K562 (cell line): ENCODE measurements around the gene SLC5A11. TPM values are rescaled to one million over a fixed set of nuclear protein-coding genes. Genes with fewer than 3 reads are reported as not detected.

Experiments used
- BACH1 ChIP-seq: fragments of 200-800 bp; sonication (Bioruptor generic); IDR thresholded peaks from 2 replicates; pipeline ENCODE4 v1.6.1; 2016; ENCODE audit warnings: missing genetic modification characterization, missing compliant biosample characterization
- BCL6 ChIP-seq: fragments of 250-450 bp; sonication (Bioruptor Pico); IDR thresholded peaks from 2 replicates; pipeline ENCODE4 v1.4.0; 2020
- BRCA1 ChIP-seq, 2 experiments: fragments of 450-650 bp in 1 of 2; sonication (generic) in 1 of 2; formaldehyde crosslinking in 1 of 2; IDR thresholded peaks; 2 replicates each; pipeline versions ENCODE4 v1.5.0 to v1.6.1; 2017 to 2020; ENCODE audit warnings: mild to moderate bottlenecking in 1 of 2, missing genetic modification reagents in 1 of 2
- CEBPG ChIP-seq, 3 experiments: fragments of 200-800 bp in 1 of 3; sonication (Bioruptor generic) in 1 of 3; sonication (generic) in 1 of 3; formaldehyde crosslinking in 1 of 3; IDR thresholded peaks in 2 of 3; conservative IDR thresholded peaks in 1 of 3; 2 replicates each; pipeline versions ENCODE4 v1.6.1 to v1.8.0; 2016 to 2022; ENCODE audit warnings: missing compliant biosample characterization in 2 of 3, missing genetic modification characterization in 2 of 3, mild to moderate bottlenecking in 1 of 3, missing genetic modification reagents in 1 of 3
- CREBBP ChIP-seq: IDR thresholded peaks from one replicate; pipeline ENCODE4 v1.6.1; 2012; ENCODE audit warnings: low read depth, mild to moderate bottlenecking, control low read depth, inconsistent platforms, low read length
- CXXC5 ChIP-seq: fragments of 250-450 bp; sonication (Bioruptor Pico); IDR thresholded peaks from 2 replicates; pipeline ENCODE4 v1.8.0; 2022; ENCODE audit warnings: inconsistent platforms, mild to moderate bottlenecking, moderate library complexity
- FOXM1 ChIP-seq, 2 experiments: fragments of 450-650 bp in 1 of 2; sonication (generic) in 1 of 2; formaldehyde crosslinking in 1 of 2; IDR thresholded peaks; 2 replicates each; pipeline versions ENCODE4 v1.6.1 to v1.9.0; 2017 to 2022; ENCODE audit warnings: low read depth in 2 of 2, mild to moderate bottlenecking in 2 of 2, missing genetic modification reagents in 1 of 2, moderate library complexity in 1 of 2
- FUS ChIP-seq: fragments of 200-400 bp; formaldehyde crosslinking; optimal IDR thresholded peaks from 2 replicates; pipeline ENCODE3; 2017; ENCODE audit warnings: low read depth, low read length
- GTF2A2 ChIP-seq: IDR thresholded peaks from 2 replicates; pipeline ENCODE4 v1.6.1; 2016; ENCODE audit warnings: mild to moderate bottlenecking, missing genetic modification characterization, missing compliant biosample characterization
- KDM1A ChIP-seq, 2 experiments: fragments of 450-650 bp; IDR thresholded peaks; 2 replicates each; pipeline ENCODE4 v1.6.1; 2016; ENCODE audit warnings: mild to moderate bottlenecking in 2 of 2
- L3MBTL2 ChIP-seq: fragments of 450-650 bp; IDR thresholded peaks from 2 replicates; pipeline ENCODE4 v1.6.1; 2016; ENCODE audit warnings: mild to moderate bottlenecking, moderate library complexity
- SMARCA4 ChIP-seq: fragments of 450-650 bp; IDR thresholded peaks from 2 replicates; pipeline ENCODE4 v1.6.1; 2016
- STAG1 ChIP-seq: sonication (generic); formaldehyde crosslinking; IDR thresholded peaks from 2 replicates; pipeline ENCODE4 v1.5.0; 2020; ENCODE audit warnings: missing genetic modification reagents, borderline replicate concordance
- TEAD1 ChIP-seq, 2 experiments: fragments of 450-650 bp in 1 of 2; sonication (generic) in 1 of 2; formaldehyde crosslinking; IDR thresholded peaks; 2 replicates each; pipeline versions ENCODE4 v1.4.0 to v1.8.0; 2020 to 2022; ENCODE audit warnings: mild to moderate bottlenecking in 2 of 2, missing genetic modification reagents in 1 of 2
- WHSC1 ChIP-seq: IDR thresholded peaks from one replicate; pipeline ENCODE4 v1.6.1; 2012; ENCODE audit warnings: low read length, control low read depth, inconsistent platforms
- ZNF124 ChIP-seq: sonication (generic); formaldehyde crosslinking; IDR thresholded peaks from 2 replicates; pipeline ENCODE4 v1.8.1; 2022; ENCODE audit warnings: missing genetic modification reagents
- ZNF224 ChIP-seq: sonication (generic); formaldehyde crosslinking; IDR thresholded peaks from 2 replicates; pipeline ENCODE4 v1.8.0; 2022; ENCODE audit warnings: mild to moderate bottlenecking, missing genetic modification reagents
- ZNF707 ChIP-seq: fragments of 250-450 bp; sonication (Bioruptor Pico); conservative IDR thresholded peaks from 2 replicates; pipeline ENCODE4 v1.8.0; 2022; ENCODE audit warnings: inconsistent platforms, mild to moderate bottlenecking, moderate library complexity
- ZNF778 ChIP-seq: fragments of 450-650 bp; formaldehyde crosslinking; IDR thresholded peaks from 2 replicates; pipeline ENCODE4 v1.4.0; 2020; ENCODE audit warnings: mild to moderate bottlenecking, moderate library complexity
- polyA plus RNA-seq, 8 experiments: library from polyadenylated mRNA; depleted of rRNA in 4 of 8; stranded (reverse) in 5 of 8; unstranded in 3 of 8; fragments of >200 nt; fragmentation: Nextera tagmentation in 2 of 8; fragmentation: Illumina TruSeq in 1 of 8; extraction: Ambion mirVana in 2 of 8; extraction: Trizol in 1 of 8; gene quantifications; 2 replicates each; pipeline versions ENCODE4 v1.2.1 to v1.2.3, GENCODE V29; 2011 to 2014; ENCODE audit warnings: inconsistent platforms in 1 of 8, missing spikeins in 1 of 8
- total RNA-seq, 7 experiments: library from RNA; depleted of rRNA in 6 of 7; stranded (reverse); fragments of >200 nt in 6 of 7; fragmentation: Illumina TruSeq in 2 of 7; extraction: Trizol in 2 of 7; gene quantifications; 2 replicates each; pipeline versions ENCODE4 v1.2.1 to v1.2.3, GENCODE V29; 2011 to 2021; ENCODE audit warnings: low replicate concordance in 1 of 7
- TF ChIP-seq, protein P1 (sequence below): fragments of 250-450 bp; sonication (Bioruptor Pico); IDR thresholded peaks from 2 replicates; pipeline ENCODE4 v1.5.0; 2022; ENCODE audit warnings: mild to moderate bottlenecking
- TF ChIP-seq, protein P2 (sequence below): fragments of 250-450 bp; sonication (Bioruptor Pico); IDR thresholded peaks from 2 replicates; pipeline ENCODE4 v1.8.0; 2021; ENCODE audit warnings: moderate library complexity, mild to moderate bottlenecking, inconsistent platforms
- TF ChIP-seq, protein P3 (sequence below): fragments of 250-450 bp; sonication (Bioruptor Pico); IDR thresholded peaks from 2 replicates; pipeline ENCODE4 v1.4.0; 2020; ENCODE audit warnings: mild to moderate bottlenecking, moderate library complexity
- TF ChIP-seq, protein P4 (sequence below): fragments of 450-650 bp; IDR thresholded peaks from 2 replicates; pipeline ENCODE4 v1.6.1; 2016; ENCODE audit warnings: borderline replicate concordance

The SLC5A11 gene
- total and polyA plus RNA-seq, 9 of the 15 experiments (the other 6 are each of a cell fraction or from before 2014, with no cell fraction given), result 0.04 to 0.25 (median 0.11) TPM; not detected in 3

DNA sequence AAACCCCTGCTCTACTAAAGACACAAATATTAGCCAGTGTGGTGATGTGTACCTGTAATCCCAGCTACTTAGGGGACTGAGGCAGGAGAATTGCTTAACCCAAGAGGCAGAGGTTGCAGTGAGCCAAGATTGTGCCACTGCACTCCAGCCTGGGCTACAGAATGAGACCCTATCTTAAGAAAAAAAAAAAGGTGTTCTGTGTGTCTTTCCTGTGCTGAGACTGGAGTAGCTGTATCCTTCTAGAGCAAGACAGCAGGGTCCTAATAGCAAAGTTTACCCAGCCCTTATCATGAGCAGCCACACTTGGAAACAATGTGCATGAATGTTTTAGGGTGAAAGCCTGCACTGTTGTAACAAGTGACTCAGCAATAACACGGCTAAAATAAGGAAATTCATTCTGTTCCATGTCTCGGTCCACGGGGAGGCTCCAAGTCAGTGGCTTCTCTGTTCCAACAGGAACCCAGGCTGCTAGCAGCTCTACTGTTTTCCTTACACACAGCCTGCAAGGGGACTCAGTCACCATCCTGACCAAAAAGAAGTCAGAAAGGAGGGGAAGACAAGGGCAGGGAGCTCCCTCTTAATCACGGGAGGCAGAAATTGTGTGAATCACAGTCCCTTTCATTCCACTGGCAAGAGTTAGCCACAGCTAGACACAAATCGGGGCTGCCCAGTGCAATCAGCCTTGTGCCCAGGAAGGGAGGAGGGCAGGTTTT lies 7.1 kb upstream of the SLC5A11 start (continued):
- TF ChIP-seq, protein P1, sequence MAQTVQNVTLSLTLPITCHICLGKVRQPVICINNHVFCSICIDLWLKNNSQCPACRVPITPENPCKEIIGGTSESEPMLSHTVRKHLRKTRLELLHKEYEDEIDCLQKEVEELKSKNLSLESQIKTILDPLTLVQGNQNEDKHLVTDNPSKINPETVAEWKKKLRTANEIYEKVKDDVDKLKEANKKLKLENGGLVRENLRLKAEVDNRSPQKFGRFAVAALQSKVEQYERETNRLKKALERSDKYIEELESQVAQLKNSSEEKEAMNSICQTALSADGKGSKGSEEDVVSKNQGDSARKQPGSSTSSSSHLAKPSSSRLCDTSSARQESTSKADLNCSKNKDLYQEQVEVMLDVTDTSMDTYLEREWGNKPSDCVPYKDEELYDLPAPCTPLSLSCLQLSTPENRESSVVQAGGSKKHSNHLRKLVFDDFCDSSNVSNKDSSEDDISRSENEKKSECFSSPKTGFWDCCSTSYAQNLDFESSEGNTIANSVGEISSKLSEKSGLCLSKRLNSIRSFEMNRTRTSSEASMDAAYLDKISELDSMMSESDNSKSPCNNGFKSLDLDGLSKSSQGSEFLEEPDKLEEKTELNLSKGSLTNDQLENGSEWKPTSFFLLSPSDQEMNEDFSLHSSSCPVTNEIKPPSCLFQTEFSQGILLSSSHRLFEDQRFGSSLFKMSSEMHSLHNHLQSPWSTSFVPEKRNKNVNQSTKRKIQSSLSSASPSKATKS (CRISPR knock-in tag), result no peak
- TF ChIP-seq CXXC5 (CRISPR knock-in tag) (peak; percentile 41; the same call in 1 of the 2 replicates), BCL6 (CRISPR knock-in tag) (no peak), GTF2A2 (tag) (no peak), STAG1 (CRISPR knock-in tag) (no peak), CEBPG (CRISPR knock-in tag; IDR thresholded peaks at IDR 0.05) (peak; percentile 17; the same call in 1 of the 2 replicates), CEBPG (tag; conservative IDR thresholded peaks at IDR 0.05 in 1 of 2, IDR thresholded peaks at IDR 0.05 in 1 of 2) (peak in 1 of 2 experiments; percentile 65; a peak in 3 of 4 replicates), BACH1 (tag) (peak; percentile 99), TEAD1 (CRISPR knock-in tag; IDR thresholded peaks at IDR 0.05) (peak; percentile 73 to 75; a peak in 3 of 4 replicates), WHSC1 (no peak), BRCA1 (IDR thresholded peaks at IDR 0.05) (no peak), BRCA1 (CRISPR knock-in tag; IDR thresholded peaks at IDR 0.05) (no peak), FOXM1 (IDR thresholded peaks at IDR 0.05; ENCODE audit: low read depth) (peak; percentile 83), FOXM1 (CRISPR knock-in tag; IDR thresholded peaks at IDR 0.05; ENCODE audit: low read depth) (no peak), FUS (no peak), ZNF224 (no peak), ZNF124 (CRISPR knock-in tag) (no peak), KDM1A (IDR thresholded peaks at IDR 0.05) (peak; percentile 88 to 91), ZNF707 (no peak), ZNF778 (CRISPR knock-in tag) (no peak), L3MBTL2 (peak; percentile 26; the same call in 1 of the 2 replicates), CREBBP (no peak), SMARCA4 (peak; percentile 99)
- TF ChIP-seq, protein P2, sequence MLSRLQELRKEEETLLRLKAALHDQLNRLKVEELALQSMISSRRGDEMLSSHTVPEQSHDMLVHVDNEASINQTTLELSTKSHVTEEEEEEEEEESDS, result no peak
- TF ChIP-seq, protein P3, sequence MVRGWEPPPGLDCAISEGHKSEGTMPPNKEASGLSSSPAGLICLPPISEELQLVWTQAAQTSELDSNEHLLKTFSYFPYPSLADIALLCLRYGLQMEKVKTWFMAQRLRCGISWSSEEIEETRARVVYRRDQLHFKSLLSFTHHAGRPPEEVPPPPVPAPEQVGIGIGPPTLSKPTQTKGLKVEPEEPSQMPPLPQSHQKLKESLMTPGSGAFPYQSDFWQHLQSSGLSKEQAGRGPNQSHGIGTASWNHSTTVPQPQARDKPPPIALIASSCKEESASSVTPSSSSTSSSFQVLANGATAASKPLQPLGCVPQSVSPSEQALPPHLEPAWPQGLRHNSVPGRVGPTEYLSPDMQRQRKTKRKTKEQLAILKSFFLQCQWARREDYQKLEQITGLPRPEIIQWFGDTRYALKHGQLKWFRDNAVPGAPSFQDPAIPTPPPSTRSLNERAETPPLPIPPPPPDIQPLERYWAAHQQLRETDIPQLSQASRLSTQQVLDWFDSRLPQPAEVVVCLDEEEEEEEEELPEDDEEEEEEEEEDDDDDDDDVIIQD (CRISPR knock-in tag), result no peak
- TF ChIP-seq, protein P4, sequence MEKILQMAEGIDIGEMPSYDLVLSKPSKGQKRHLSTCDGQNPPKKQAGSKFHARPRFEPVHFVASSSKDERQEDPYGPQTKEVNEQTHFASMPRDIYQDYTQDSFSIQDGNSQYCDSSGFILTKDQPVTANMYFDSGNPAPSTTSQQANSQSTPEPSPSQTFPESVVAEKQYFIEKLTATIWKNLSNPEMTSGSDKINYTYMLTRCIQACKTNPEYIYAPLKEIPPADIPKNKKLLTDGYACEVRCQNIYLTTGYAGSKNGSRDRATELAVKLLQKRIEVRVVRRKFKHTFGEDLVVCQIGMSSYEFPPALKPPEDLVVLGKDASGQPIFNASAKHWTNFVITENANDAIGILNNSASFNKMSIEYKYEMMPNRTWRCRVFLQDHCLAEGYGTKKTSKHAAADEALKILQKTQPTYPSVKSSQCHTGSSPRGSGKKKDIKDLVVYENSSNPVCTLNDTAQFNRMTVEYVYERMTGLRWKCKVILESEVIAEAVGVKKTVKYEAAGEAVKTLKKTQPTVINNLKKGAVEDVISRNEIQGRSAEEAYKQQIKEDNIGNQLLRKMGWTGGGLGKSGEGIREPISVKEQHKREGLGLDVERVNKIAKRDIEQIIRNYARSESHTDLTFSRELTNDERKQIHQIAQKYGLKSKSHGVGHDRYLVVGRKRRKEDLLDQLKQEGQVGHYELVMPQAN, result no peak
